ENCODE data around the gene EVX1.

Gene EVX1

GRCh38 chr7:27250557-27251070 lies 8.0 kb downstream of the EVX1 start:
- no peak for DNase-seq

- DNase-seq = no peak
These were observed 8.6 kb downstream of the EVX1 start for GRCh38 chr7:27251136-27251651.

GRCh38 chr7:27251652-27252590 lies 9.3 kb downstream of the EVX1 start:
- no peak for DNase-seq

- DNase-seq = no peak
These were observed 12.0 kb downstream of the EVX1 start for GRCh38 chr7:27254625-27255024.

GRCh38 chr7:27260211-27260610 lies 17.6 kb downstream of the EVX1 start:
- no peak for DNase-seq

- no peak for DNase-seq
These were observed 19.5 kb downstream of the EVX1 start for GRCh38 chr7:27262121-27262520.

GRCh38 chr7:27263781-27264180 lies 21.2 kb downstream of the EVX1 start:
- DNase-seq = no peak

- DNase-seq = no peak
These were observed 26.9 kb downstream of the EVX1 start for GRCh38 chr7:27269455-27269854.

- DNase-seq = no peak
These were observed 28.8 kb downstream of the EVX1 start for GRCh38 chr7:27271384-27271783.

GRCh38 chr7:27277628-27278027 lies 35.0 kb downstream of the EVX1 start:
- DNase-seq = no peak

- no peak for DNase-seq
These were observed 41.0 kb downstream of the EVX1 start for GRCh38 chr7:27283558-27283957.

GRCh38 chr7:27295236-27295635 lies 52.6 kb downstream of the EVX1 start:
- no peak for DNase-seq

- DNase-seq = no peak
These were observed 54.8 kb downstream of the EVX1 start for GRCh38 chr7:27297356-27297755.
